ENCODE results near the gene ERC2. TPM values are rescaled to one million over a fixed set of nuclear protein-coding genes. Genes with fewer than 3 reads are reported as not detected.

The ERC2 gene
- total RNA-seq, 1 experiment from 2014 or later: 0.77 TPM

GRCh38 chr3:55711646-55712045 is 756.6 kb downstream of the ERC2 start:
- Histone ChIP-seq H2AFZ (ENCODE audit: low read length) (no peak overlapping the region), H3K27ac (ENCODE audit: low read length) (no peak overlapping the region), H3K4me1 (ENCODE audit: insufficient read depth, low read length) (no peaks in the 10 kb centered on the region), H3K79me2 (ENCODE audit: low read length) (no peaks in the 10 kb centered on the region), H3F3A (ENCODE audit: low read length, unreplicated experiment) (no peaks in the 10 kb centered on the region), H3K36me3 (ENCODE audit: low read depth, low read length) (no peaks in the 10 kb centered on the region), H3K4me2 (ENCODE audit: low read length) (no peak overlapping the region), H3K9ac (ENCODE audit: low read length) (no peak overlapping the region), H4K20me1 (ENCODE audit: low read length) (no peaks in the 10 kb centered on the region), H3K4me3 (ENCODE audit: low read length) (no peak overlapping the region), H3K9me2 (replicated peaks; ENCODE audit: low read length) (no peaks in the 10 kb centered on the region), H3K27me3 (ENCODE audit: low read length) (no peaks in the 10 kb centered on the region), H3K9me3 (ENCODE audit: low read length) (no peaks in the 10 kb centered on the region)
- CTCF ChIA-PET: no interaction called here
- TF ChIP-seq, protein P1, sequence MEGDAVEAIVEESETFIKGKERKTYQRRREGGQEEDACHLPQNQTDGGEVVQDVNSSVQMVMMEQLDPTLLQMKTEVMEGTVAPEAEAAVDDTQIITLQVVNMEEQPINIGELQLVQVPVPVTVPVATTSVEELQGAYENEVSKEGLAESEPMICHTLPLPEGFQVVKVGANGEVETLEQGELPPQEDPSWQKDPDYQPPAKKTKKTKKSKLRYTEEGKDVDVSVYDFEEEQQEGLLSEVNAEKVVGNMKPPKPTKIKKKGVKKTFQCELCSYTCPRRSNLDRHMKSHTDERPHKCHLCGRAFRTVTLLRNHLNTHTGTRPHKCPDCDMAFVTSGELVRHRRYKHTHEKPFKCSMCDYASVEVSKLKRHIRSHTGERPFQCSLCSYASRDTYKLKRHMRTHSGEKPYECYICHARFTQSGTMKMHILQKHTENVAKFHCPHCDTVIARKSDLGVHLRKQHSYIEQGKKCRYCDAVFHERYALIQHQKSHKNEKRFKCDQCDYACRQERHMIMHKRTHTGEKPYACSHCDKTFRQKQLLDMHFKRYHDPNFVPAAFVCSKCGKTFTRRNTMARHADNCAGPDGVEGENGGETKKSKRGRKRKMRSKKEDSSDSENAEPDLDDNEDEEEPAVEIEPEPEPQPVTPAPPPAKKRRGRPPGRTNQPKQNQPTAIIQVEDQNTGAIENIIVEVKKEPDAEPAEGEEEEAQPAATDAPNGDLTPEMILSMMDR (conservative IDR thresholded peaks at IDR 0.05; ENCODE audit: low read depth, low read length): no peak
- no peak for TF ChIP-seq EZH2phosphoT487 (IDR thresholded peaks at IDR 0.05; ENCODE audit: borderline replicate concordance, low read length)
- no peak for TF ChIP-seq EZH2 (IDR thresholded peaks at IDR 0.05; ENCODE audit: low read length, unreplicated experiment)
- ATAC-seq (no peak), DNase-seq (no peak)
- no TSS peak for BruUV-seq (replicated peaks)
- POLR2A ChIA-PET (ENCODE audit: unreplicated experiment): no interaction called here
- intact Hi-C loops (cut with micrococcal nuclease): no loop called here

DNA sequence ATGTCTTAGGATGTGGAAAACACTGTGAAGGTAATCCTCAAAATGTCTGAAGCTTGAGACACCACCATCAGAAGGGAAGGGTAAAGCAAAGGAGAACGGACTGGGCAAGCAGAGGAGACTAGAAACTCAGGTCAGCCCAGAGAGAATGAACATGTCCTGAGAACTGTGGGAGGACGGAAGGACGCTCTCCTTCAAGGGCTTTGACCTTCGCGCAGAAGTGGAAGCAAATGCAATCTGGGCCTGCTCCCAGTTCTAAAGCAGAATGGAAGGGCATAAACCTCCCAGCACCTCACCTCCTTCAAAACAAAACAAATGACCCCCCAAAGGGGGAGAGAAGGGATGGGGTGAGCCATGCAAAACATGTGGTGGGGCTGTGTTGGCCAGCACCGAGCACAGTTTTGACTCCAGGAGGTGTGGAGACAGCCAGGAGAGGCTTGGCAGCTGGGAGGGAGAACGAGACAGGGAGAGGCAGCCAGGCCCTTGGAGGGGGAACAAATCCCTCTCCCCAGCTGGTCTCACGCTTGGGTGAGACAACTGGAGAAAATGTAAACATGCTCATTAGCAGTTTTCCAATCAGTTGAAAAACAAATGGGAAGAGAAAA is 758.8 kb downstream of the ERC2 start:
- Histone ChIP-seq H4K20me1 (ENCODE audit: low read length) (no peaks in the 10 kb centered on the region), H2AFZ (ENCODE audit: low read length) (no peak overlapping the region), H3K4me1 (ENCODE audit: insufficient read depth, low read length) (no peaks in the 10 kb centered on the region), H3K4me3 (ENCODE audit: low read length) (no peak overlapping the region), H3K9ac (ENCODE audit: low read length) (no peak overlapping the region), H3K9me3 (ENCODE audit: low read length) (no peaks in the 10 kb centered on the region), H3K79me2 (ENCODE audit: low read length) (no peaks in the 10 kb centered on the region), H3K27ac (ENCODE audit: low read length) (no peak overlapping the region), H3K9me2 (replicated peaks; ENCODE audit: low read length) (no peaks in the 10 kb centered on the region), H3K4me2 (ENCODE audit: low read length) (no peak overlapping the region), H3F3A (ENCODE audit: low read length, unreplicated experiment) (no peaks in the 10 kb centered on the region), H3K27me3 (ENCODE audit: low read length) (no peaks in the 10 kb centered on the region), H3K36me3 (ENCODE audit: low read depth, low read length) (no peaks in the 10 kb centered on the region)
- intact Hi-C loops (cut with micrococcal nuclease): no loop called here
- no peak for ATAC-seq
- TF ChIP-seq EZH2phosphoT487 (IDR thresholded peaks at IDR 0.05; ENCODE audit: borderline replicate concordance, low read length): no peak
- TF ChIP-seq EZH2 (IDR thresholded peaks at IDR 0.05; ENCODE audit: low read length, unreplicated experiment): no peak
- TF ChIP-seq, protein P1 (conservative IDR thresholded peaks at IDR 0.05; ENCODE audit: low read depth, low read length): no peak
- no peak for DNase-seq
- ChIA-PET CTCF (no interaction called here), POLR2A (ENCODE audit: unreplicated experiment) (no interaction called here)
- BruUV-seq (replicated peaks): no TSS peak

DNA sequence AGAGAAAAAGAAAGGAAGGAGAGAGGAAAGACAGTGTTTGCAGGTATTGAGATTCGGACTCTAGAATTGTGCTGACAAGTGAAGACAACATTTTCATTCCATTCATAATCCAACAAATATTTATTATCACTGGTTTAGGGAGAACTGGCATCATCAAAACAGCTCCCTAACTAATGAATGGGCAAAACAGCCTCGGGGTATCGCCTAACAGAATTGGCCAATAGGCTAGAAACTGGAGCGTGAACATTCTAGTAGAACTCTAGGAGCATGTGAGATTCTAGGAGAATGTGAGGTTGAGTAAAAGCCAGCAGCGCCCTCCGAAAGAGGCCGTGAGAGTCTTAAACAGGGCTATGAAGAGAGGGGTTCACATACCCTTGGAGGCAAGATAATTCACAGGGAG is 759.3 kb downstream of the ERC2 start:
- POLR2A ChIA-PET (ENCODE audit: unreplicated experiment): no interaction called here
- H3K27me3 ChIP-seq (ENCODE audit: low read length): no peaks in the 10 kb centered on the region
- no peaks in the 10 kb centered on the region for H3K36me3 ChIP-seq (ENCODE audit: low read depth, low read length)
- no peak overlapping the region for H2AFZ ChIP-seq (ENCODE audit: low read length)
- no peaks in the 10 kb centered on the region for H3F3A ChIP-seq (ENCODE audit: low read length, unreplicated experiment)
- no peaks in the 10 kb centered on the region for H3K9me2 ChIP-seq (replicated peaks; ENCODE audit: low read length)
- no peak overlapping the region for H3K4me3 ChIP-seq (ENCODE audit: low read length)
- no peak overlapping the region for H3K27ac ChIP-seq (ENCODE audit: low read length)
- no peak for ATAC-seq
- TF ChIP-seq, protein P1 (conservative IDR thresholded peaks at IDR 0.05; ENCODE audit: low read depth, low read length): no peak
- no peak for TF ChIP-seq EZH2 (IDR thresholded peaks at IDR 0.05; ENCODE audit: low read length, unreplicated experiment)
- TF ChIP-seq EZH2phosphoT487 (IDR thresholded peaks at IDR 0.05; ENCODE audit: borderline replicate concordance, low read length): no peak
- no peaks in the 10 kb centered on the region for H4K20me1 ChIP-seq (ENCODE audit: low read length)
- no TSS peak for BruUV-seq (replicated peaks)
- no peak overlapping the region for H3K9ac ChIP-seq (ENCODE audit: low read length)
- CTCF ChIA-PET: no interaction called here
- H3K9me3 ChIP-seq (ENCODE audit: low read length): no peaks in the 10 kb centered on the region
- H3K4me1 ChIP-seq (ENCODE audit: insufficient read depth, low read length): no peaks in the 10 kb centered on the region
- no peak for DNase-seq
- no peaks in the 10 kb centered on the region for H3K79me2 ChIP-seq (ENCODE audit: low read length)
- no peak overlapping the region for H3K4me2 ChIP-seq (ENCODE audit: low read length)
- intact Hi-C loops (cut with micrococcal nuclease): no loop called here

Measured in PC-3 (cell line).